ENCODE data around the gene PHACTR4.

The PHACTR4 gene

GRCh38 chr1:28505406-28506187 lies 136.1 kb downstream of the PHACTR4 start, which contains the start of gene RCC1 (continued):
- TF ChIP-seq, protein P1, sequence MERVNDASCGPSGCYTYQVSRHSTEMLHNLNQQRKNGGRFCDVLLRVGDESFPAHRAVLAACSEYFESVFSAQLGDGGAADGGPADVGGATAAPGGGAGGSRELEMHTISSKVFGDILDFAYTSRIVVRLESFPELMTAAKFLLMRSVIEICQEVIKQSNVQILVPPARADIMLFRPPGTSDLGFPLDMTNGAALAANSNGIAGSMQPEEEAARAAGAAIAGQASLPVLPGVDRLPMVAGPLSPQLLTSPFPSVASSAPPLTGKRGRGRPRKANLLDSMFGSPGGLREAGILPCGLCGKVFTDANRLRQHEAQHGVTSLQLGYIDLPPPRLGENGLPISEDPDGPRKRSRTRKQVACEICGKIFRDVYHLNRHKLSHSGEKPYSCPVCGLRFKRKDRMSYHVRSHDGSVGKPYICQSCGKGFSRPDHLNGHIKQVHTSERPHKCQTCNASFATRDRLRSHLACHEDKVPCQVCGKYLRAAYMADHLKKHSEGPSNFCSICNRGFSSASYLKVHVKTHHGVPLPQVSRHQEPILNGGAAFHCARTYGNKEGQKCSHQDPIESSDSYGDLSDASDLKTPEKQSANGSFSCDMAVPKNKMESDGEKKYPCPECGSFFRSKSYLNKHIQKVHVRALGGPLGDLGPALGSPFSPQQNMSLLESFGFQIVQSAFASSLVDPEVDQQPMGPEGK (tag by site-specific recombination; IDR thresholded peaks at IDR 0.05): no peak; the same call in 1 of the 2 replicates
- TF ChIP-seq ZEB2 (tag by site-specific recombination; IDR thresholded peaks at IDR 0.05) (peak; percentile 87), ZNF311 (tag by site-specific recombination; IDR thresholded peaks at IDR 0.05; ENCODE audit: borderline replicate concordance) (no peak), ZNF157 (tag by site-specific recombination; IDR thresholded peaks at IDR 0.05) (no peak), ZNF776 (tag by site-specific recombination; IDR thresholded peaks at IDR 0.05; ENCODE audit: borderline replicate concordance) (no peak), AEBP2 (tag by site-specific recombination; IDR thresholded peaks at IDR 0.05; ENCODE audit: borderline replicate concordance) (no peak), ZIC2 (tag by site-specific recombination; IDR thresholded peaks at IDR 0.05) (no peak), ZNF391 (tag by site-specific recombination; IDR thresholded peaks at IDR 0.05; ENCODE audit: borderline replicate concordance, low read depth) (no peak), HIC1 (tag by site-specific recombination; IDR thresholded peaks at IDR 0.05) (no peak), OVOL3 (tag by site-specific recombination; IDR thresholded peaks at IDR 0.05) (no peak; the same call in 1 of the 2 replicates), GFI1B (tag by site-specific recombination; IDR thresholded peaks at IDR 0.05) (no peak), ZNF585B (tag by site-specific recombination; IDR thresholded peaks at IDR 0.05) (no peak), ZBTB21 (tag by site-specific recombination; IDR thresholded peaks at IDR 0.05) (no peak), GLI2 (tag by site-specific recombination; IDR thresholded peaks at IDR 0.05; ENCODE audit: borderline replicate concordance, low read depth) (no peak), ZNF624 (tag by site-specific recombination; IDR thresholded peaks at IDR 0.05) (no peak), ZBTB48 (tag by site-specific recombination; IDR thresholded peaks at IDR 0.05) (peak; percentile 66), WT1 (tag by site-specific recombination; IDR thresholded peaks at IDR 0.05) (peak; percentile 32; the same call in 1 of the 2 replicates), ZSCAN16 (tag by site-specific recombination; IDR thresholded peaks at IDR 0.05) (no peak), ZNF560 (tag by site-specific recombination; IDR thresholded peaks at IDR 0.05; ENCODE audit: borderline replicate concordance) (no peak), ZNF558 (tag by site-specific recombination; IDR thresholded peaks at IDR 0.05) (no peak; the same call in 1 of the 2 replicates), ZNF19 (tag by site-specific recombination; IDR thresholded peaks at IDR 0.05; ENCODE audit: low read depth) (no peak), ZNF24 (tag by site-specific recombination; IDR thresholded peaks at IDR 0.05) (0 out of 2 replicates have a peak, but pooled peaks have one; percentile 26), ZNF518A (tag by site-specific recombination; conservative IDR thresholded peaks at IDR 0.05; ENCODE audit: low read depth) (0 out of 2 replicates have a peak, but pooled peaks have one; percentile 30)
- TF ChIP-seq, protein P2, sequence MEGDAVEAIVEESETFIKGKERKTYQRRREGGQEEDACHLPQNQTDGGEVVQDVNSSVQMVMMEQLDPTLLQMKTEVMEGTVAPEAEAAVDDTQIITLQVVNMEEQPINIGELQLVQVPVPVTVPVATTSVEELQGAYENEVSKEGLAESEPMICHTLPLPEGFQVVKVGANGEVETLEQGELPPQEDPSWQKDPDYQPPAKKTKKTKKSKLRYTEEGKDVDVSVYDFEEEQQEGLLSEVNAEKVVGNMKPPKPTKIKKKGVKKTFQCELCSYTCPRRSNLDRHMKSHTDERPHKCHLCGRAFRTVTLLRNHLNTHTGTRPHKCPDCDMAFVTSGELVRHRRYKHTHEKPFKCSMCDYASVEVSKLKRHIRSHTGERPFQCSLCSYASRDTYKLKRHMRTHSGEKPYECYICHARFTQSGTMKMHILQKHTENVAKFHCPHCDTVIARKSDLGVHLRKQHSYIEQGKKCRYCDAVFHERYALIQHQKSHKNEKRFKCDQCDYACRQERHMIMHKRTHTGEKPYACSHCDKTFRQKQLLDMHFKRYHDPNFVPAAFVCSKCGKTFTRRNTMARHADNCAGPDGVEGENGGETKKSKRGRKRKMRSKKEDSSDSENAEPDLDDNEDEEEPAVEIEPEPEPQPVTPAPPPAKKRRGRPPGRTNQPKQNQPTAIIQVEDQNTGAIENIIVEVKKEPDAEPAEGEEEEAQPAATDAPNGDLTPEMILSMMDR (tag by site-specific recombination; IDR thresholded peaks at IDR 0.05): no peak
- TF ChIP-seq, protein P3, sequence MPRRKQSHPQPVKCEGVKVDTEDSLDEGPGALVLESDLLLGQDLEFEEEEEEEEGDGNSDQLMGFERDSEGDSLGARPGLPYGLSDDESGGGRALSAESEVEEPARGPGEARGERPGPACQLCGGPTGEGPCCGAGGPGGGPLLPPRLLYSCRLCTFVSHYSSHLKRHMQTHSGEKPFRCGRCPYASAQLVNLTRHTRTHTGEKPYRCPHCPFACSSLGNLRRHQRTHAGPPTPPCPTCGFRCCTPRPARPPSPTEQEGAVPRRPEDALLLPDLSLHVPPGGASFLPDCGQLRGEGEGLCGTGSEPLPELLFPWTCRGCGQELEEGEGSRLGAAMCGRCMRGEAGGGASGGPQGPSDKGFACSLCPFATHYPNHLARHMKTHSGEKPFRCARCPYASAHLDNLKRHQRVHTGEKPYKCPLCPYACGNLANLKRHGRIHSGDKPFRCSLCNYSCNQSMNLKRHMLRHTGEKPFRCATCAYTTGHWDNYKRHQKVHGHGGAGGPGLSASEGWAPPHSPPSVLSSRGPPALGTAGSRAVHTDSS (tag by site-specific recombination; IDR thresholded peaks at IDR 0.05): no peak

Data from HEK293 (cell line).